RPMI8226 (cell line): Measurements from ENCODE around the gene SLC19A1.

Source experiments
- DNase-seq: peaks from one replicate; pipeline ENCODE4 v3.0.0-alpha.2; 2015

The SLC19A1 gene

DNA sequence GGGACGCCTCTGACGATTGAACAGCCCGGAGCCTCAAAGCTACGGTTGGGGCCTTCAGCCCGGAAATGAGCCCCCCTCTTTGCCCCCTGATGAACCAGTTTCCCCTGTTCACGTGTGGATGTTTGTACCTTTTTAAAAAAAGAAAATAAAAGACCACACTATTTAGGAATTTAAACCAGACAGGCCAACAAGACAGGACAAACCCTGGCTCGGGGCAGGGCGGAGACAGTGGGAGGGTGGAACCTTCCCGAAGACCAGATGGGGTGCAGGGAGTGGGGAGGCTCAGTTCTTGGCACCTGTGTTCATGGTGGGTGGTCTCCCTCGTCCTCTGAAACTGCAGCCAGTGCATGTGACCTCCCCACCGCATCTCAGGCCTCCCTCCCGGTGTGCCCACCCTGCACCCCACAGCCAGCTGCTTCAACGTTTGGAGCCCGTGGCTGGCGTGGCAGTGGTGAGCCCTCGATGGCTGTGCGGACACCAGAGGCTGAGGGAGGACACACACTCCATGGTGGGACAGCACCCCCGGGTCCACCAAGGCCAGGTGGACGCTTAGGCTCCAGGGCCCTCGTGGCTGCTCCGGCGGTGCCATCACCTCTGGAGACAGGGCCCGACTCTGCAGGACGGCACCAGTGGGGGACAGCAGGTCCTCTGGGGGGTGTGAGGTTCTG lies 91.7 kb downstream of the SLC19A1 start:
- no peak for DNase-seq

DNA sequence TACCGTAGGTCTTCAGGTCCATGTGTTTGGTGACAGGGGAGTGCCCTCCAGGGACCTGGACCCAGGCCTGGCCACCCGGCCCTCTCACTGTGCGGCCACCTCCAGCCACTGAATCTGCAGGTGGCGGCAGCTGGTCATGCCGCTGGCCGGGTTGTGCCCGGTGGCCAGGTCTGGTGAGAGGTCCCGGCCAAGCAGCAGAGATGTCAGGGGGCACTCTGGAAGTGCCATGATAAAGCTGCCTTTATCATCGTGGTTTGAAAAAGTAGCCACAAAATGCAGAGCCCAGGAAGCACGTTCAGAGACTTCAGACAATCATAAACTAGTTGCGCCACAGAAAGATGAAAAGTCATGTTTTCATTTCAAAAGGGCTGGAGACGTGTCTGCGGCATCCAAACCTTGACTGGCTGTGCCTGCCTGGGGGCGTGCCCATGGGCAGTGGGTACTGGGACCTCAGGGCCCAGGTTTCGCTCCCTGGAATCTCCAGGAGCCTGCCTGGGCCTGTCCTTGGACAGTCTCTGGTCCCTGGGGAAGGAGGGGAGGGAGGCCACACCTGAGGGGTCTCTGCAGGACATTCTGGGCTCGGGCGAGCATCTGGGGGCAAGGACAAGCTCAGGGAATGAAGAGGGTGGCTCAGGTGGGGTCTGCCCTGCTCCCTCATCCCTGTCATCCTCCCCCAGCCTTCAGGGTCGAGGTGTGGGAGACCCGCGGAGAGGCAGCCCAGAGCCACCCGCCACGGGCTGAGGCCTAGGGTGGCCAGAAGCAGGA lies 92.4 kb downstream of the SLC19A1 start:
- no peak for DNase-seq

DNA sequence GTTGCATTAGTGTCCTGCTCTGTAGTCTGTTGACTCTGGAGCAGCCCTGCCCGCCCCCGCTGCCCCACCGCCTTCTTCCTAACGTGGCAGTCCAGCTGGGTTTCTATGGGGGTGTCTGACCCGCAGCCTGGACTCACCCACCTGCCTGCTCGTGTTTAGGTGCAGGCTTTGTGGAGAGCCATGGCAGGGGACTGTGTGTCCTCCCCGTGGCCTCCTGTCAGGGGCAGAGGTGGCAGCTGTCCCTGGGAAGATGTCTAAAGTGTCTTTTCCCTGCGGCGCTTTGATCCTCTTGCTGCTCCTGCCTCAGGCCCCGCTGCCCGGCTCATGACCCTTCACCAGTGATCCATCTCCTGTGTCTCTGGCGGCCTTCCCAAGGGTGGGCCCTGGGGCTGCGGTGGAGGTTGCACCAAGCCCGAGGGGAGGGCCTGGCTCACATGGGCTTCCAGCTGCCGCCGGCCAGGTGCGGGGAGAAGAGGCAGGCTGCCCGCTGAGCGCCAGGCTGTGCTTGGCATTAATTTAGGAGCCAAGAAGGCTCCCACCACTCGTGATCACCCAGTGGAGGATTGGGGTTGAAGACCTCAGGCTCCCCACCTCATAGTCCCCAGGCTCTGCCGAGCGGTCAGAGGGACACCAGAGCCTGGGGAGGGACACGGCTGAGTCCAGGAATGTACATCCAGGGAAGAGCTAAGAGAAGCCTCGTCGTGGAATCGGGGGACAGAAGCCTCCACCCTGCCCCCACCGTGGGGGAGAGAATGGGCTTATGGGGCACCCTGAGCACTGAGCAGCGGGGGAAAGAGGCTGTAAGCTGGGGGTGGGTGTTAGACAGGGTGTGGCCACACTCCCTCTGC lies 93.2 kb downstream of the SLC19A1 start:
- DNase-seq = peak; percentile 56

DNA sequence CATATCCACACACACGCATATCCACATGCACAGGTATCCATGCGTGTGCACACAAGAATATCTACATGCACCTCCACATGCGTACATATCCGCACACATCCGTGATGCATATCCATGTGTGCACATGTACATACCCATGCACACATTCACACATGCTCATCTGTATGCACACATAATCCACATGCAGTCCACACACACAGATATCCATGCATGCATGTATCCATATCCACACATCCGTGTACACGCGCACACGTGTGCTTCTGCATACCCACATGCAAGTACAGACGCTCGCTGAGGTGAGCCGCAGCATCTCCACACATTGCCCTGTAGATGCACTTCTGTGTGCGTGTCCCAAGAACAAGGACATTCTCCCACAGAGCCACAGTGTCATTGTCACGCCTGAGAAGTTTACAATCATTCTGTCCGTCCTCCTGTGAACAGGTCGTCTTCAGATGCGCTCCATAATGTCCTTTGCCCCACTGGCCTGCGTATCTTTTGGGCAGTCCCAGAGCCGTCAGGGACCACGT lies 93.9 kb downstream of the SLC19A1 start:
- no peak for DNase-seq
